Measurements from ENCODE around the gene C1QL3. TPM values are rescaled to one million over a fixed set of nuclear protein-coding genes. Genes with fewer than 3 reads are reported as not detected.

C1QL3 gene
- total RNA-seq, 1 experiment from 2014 or later: 1.7 TPM

GRCh38 chr10:16490511-16490910, 31.2 kb downstream of the C1QL3 start:
- ATAC-seq: no peak
- TF ChIP-seq ESRRA (CRISPR knock-in tag; IDR thresholded peaks at IDR 0.05; ENCODE audit: borderline replicate concordance): no peak
- TF ChIP-seq ZNF317 (CRISPR knock-in tag; IDR thresholded peaks at IDR 0.05; ENCODE audit: borderline replicate concordance, low read depth): no peak
- no peak for TF ChIP-seq ZMAT4 (CRISPR knock-in tag; IDR thresholded peaks at IDR 0.05)
- no peak for TF ChIP-seq ZNF121 (CRISPR knock-in tag; IDR thresholded peaks at IDR 0.05)
- TF ChIP-seq, protein P1, sequence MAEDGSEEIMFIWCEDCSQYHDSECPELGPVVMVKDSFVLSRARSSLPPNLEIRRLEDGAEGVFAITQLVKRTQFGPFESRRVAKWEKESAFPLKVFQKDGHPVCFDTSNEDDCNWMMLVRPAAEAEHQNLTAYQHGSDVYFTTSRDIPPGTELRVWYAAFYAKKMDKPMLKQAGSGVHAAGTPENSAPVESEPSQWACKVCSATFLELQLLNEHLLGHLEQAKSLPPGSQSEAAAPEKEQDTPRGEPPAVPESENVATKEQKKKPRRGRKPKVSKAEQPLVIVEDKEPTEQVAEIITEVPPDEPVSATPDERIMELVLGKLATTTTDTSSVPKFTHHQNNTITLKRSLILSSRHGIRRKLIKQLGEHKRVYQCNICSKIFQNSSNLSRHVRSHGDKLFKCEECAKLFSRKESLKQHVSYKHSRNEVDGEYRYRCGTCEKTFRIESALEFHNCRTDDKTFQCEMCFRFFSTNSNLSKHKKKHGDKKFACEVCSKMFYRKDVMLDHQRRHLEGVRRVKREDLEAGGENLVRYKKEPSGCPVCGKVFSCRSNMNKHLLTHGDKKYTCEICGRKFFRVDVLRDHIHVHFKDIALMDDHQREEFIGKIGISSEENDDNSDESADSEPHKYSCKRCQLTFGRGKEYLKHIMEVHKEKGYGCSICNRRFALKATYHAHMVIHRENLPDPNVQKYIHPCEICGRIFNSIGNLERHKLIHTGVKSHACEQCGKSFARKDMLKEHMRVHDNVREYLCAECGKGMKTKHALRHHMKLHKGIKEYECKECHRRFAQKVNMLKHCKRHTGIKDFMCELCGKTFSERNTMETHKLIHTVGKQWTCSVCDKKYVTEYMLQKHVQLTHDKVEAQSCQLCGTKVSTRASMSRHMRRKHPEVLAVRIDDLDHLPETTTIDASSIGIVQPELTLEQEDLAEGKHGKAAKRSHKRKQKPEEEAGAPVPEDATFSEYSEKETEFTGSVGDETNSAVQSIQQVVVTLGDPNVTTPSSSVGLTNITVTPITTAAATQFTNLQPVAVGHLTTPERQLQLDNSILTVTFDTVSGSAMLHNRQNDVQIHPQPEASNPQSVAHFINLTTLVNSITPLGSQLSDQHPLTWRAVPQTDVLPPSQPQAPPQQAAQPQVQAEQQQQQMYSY (CRISPR knock-in tag; IDR thresholded peaks at IDR 0.05): no peak
- no peak for TF ChIP-seq PREB (CRISPR knock-in tag; IDR thresholded peaks at IDR 0.05; ENCODE audit: borderline replicate concordance)
- no peak for TF ChIP-seq TEAD1 (CRISPR knock-in tag; IDR thresholded peaks at IDR 0.05)
- no peak for TF ChIP-seq TP53 (CRISPR knock-in tag; IDR thresholded peaks at IDR 0.05)
- no peak for TF ChIP-seq MXD4 (CRISPR knock-in tag; IDR thresholded peaks at IDR 0.05; ENCODE audit: borderline replicate concordance)
- TF ChIP-seq FOXP4 (CRISPR knock-in tag; IDR thresholded peaks at IDR 0.05): no peak
- TF ChIP-seq, protein P2, sequence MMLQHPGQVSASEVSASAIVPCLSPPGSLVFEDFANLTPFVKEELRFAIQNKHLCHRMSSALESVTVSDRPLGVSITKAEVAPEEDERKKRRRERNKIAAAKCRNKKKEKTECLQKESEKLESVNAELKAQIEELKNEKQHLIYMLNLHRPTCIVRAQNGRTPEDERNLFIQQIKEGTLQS (CRISPR knock-in tag; conservative IDR thresholded peaks at IDR 0.05): no peak
- TF ChIP-seq JUN (CRISPR knock-in tag; IDR thresholded peaks at IDR 0.05): no peak
- TF ChIP-seq CBFB (CRISPR knock-in tag; IDR thresholded peaks at IDR 0.05; ENCODE audit: low read depth): no peak
- TF ChIP-seq, protein P3, sequence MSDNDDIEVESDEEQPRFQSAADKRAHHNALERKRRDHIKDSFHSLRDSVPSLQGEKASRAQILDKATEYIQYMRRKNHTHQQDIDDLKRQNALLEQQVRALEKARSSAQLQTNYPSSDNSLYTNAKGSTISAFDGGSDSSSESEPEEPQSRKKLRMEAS (CRISPR knock-in tag; IDR thresholded peaks at IDR 0.05): no peak
- TF ChIP-seq ZBTB21 (CRISPR knock-in tag; IDR thresholded peaks at IDR 0.05; ENCODE audit: borderline replicate concordance): no peak
- Mint-ChIP-seq H3K27me3 (ENCODE audit: low read depth) (no peaks in the 10 kb centered on the region), H3K36me3 (no peaks in the 10 kb centered on the region), H3K4me1 (no peaks in the 10 kb centered on the region), H3K27ac (no peak overlapping the region), H3K9me3 (no peaks in the 10 kb centered on the region), H3K4me3 (no peak overlapping the region)
- no peak for DNase-seq (ENCODE audit: low spot score)
- CTCF ChIA-PET: no interaction called here
- POLR2A ChIA-PET: no interaction called here

- Mint-ChIP-seq H3K27ac (no peak overlapping the region), H3K27me3 (ENCODE audit: low read depth) (no peaks in the 10 kb centered on the region), H3K9me3 (no peaks in the 10 kb centered on the region), H3K36me3 (no peaks in the 10 kb centered on the region), H3K4me3 (no peak overlapping the region), H3K4me1 (peaks cover 5% of the 10 kb centered on the region)
- ATAC-seq (no peak), DNase-seq (ENCODE audit: low spot score) (no peak)
- POLR2A ChIA-PET: no interaction called here
- CTCF ChIA-PET: no interaction called here
- TF ChIP-seq ZNF121 (CRISPR knock-in tag; IDR thresholded peaks at IDR 0.05) (no peak), SP1 (CRISPR knock-in tag; conservative IDR thresholded peaks at IDR 0.05) (no peak), ZNF317 (CRISPR knock-in tag; IDR thresholded peaks at IDR 0.05; ENCODE audit: borderline replicate concordance, low read depth) (no peak), ZNF416 (CRISPR knock-in tag; IDR thresholded peaks at IDR 0.05) (no peak), PRRX2 (CRISPR knock-in tag; IDR thresholded peaks at IDR 0.05) (no peak), ARID4B (CRISPR knock-in tag; IDR thresholded peaks at IDR 0.05; ENCODE audit: borderline replicate concordance) (no peak), NFYB (CRISPR knock-in tag; conservative IDR thresholded peaks at IDR 0.05; ENCODE audit: low read depth) (no peak), ZNF219 (CRISPR knock-in tag; IDR thresholded peaks at IDR 0.05; ENCODE audit: borderline replicate concordance) (no peak)
Observed at GRCh38 chr10:16483241-16483917, 38.3 kb downstream of the C1QL3 start.
